OCI-M2 (cell line): ENCODE data around the gene TSPOAP1.
A peak's percentile ranks its signal among the peaks of the same experiment; 100 is the strongest.

Experiments
- DNase-seq: peaks from one replicate; lab custom pipeline; 2025; ENCODE audit not compliant: unreplicated experiment; lab: John Stamatoyannopoulos, UW

Gene TSPOAP1

DNA sequence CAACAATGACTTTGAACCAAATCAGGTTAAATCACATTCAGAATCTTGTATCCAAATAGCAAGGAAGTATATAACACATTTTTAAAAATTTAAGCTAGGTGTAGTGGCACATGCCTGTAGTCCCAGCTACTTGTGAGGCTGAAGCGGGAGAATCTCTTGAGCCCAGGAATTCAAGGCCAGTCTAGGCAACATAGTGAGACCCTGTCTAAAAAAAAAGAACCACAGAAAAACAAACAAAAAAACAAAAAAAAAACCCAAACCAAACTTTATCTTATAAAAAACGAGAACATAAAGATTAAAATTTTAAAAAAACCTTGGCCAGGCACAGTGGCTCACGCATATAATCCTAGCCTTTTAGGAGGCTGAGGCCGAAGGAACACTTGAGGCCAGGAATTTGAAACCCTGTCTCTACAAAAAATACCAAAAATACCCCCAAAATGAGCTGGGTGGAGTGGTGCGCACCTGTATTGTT lies 11.8 kb upstream of the TSPOAP1 start:
- DNase-seq: no peak

DNA sequence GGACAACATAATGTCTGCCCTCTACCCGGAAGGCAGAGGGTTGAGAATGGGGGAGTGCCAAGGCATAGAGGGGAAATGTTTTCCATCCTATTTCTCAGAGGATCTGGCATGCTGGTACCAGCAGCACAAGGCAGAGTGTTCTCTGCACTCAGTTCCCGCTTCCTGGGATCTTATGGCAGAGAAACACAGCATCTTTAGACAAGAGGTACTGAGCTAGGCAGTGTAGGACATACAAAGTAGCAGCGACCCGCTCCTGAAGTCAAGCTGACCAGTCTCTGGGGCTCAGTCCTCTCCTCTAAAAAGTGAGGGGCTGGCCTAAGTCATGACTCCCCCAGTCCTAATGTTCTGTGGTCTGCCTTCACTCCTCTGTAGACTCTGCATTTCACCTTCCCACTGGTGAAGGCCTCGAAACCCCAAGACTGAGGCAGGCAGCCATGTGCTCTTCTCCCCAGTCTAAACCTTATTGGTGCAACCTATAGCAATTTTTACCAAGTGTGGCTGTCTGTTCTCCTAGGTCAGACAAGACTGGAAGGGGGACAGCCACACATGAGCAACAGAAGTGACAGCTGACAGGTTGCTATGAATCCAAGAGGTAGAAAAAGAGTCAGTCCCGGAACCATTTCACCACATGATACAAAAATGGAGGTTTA lies 11.3 kb upstream of the TSPOAP1 start:
- no peak for DNase-seq

DNA sequence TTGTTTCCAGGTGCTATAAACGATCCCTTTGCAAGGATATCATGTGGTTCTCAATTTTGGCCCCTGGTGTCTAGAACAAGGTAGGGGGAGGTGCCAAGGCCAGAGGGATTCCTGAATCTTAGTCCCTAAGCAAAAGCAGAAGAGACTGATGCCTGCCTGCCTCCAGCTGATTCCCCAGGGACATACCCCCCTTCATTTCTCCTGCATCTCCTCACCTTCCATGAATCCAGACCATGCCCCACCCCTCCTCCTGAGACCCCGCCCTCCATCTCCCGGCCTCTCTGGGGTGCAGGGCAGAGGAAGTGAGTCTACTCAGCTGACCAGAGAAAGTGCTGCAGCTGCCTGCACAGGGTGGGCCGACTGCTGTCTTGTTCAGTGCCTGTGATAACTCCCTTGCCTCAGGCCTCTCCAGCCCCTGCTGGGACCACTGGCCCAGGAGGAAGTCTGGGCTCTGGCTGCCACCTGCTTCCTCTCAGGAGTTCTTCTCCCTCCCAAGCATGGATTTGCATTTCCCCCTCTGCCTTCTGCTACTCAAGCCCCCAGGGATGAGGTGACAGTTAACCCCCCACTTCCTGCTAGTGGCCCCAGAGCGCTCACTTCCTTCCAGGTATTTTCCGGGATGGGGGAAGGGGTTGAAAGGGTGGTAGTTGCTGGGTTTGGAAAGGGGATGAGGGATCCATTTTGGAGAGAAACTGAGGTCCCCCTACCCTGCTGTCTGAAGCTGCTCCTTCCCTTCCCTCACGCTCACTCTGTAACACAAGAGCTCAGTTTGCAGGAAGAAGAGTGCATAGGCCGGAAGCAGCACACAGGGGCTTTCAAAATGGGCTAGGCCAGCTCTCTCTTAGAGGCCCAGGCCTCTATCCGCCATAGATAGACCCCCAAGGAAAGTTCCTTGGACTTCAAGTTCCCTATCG lies 10.5 kb upstream of the TSPOAP1 start:
- peak; percentile 64 for DNase-seq

DNA sequence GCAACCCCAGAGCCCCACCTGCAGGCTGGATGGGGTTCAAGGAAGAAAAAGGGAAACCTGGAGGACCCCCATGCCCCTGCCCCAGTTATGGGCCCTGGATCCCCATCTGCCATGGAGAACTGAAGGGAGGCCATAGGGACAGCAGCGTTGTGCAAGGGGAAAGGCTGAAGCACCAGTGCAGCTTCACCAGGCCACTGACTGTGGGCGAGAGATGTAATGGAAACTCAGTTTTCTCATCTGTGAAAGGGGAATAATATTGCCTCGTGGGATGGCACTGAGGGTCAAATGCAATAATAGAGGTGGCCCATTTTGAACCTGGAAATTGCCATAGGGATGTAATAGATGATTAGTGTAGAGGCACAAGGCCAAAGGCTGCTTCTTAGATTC lies 9.9 kb upstream of the TSPOAP1 start:
- no peak for DNase-seq

DNA sequence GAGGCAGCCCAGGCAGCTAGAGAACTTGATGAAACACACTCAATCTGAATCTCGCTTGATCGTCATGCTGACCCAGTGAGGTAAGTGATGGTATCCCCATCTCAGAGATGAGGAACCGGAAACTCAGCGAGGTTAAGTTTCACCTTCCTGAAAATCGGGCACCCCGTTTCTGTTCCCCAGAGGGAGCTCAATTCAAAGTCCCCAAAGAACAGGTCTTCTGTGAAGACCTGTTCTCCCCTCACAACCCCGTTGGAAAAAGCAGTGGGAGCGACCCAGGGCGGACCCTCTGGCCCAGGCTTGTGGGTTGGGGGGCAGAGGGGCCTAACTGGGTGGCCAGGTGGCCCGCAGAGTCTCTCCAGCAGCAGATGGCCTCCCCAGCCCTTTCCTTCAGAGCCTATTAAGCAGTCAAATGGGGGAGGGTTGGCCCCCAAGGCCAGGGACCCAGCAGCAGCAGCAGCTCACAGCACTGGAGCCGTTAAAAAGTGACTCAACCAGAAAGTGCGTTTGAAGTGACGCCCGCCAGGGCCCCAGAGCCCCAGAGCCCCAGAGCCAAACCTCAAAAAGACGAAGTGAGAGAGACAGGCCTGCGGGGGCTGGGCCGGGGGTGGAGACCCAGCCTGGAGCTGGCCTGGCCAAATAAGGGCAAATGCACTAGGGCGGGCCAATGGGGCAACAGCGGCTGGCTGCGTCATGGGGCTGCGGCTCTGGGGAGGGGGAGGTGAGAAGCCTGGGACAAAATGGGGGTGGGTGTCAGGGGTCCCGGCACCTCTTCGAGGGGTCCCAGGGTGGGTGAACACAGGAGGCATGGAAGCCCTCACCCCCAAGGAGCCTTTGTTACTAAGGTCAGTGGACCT lies 9.2 kb upstream of the TSPOAP1 start:
- DNase-seq: no peak

DNA sequence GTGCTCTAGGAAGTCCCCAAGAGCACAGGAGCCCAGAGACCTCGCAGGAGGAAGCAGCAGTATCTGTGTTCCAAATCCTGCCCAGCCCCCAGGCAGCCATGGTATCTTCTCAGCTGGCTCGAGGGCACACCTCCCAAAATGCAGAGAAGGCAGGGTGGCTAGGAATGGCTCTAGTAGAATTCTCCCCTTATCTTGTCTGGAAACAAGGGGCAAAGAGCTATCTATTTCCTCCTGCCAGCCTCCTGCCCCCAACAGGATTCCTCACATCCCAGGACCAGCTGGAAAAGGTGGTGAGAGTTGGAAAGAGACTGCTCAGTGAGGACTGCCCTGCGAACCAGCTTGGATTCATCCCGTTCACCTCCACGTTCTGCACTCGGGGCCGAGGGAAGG lies 8.6 kb upstream of the TSPOAP1 start:
- no peak for DNase-seq

DNA sequence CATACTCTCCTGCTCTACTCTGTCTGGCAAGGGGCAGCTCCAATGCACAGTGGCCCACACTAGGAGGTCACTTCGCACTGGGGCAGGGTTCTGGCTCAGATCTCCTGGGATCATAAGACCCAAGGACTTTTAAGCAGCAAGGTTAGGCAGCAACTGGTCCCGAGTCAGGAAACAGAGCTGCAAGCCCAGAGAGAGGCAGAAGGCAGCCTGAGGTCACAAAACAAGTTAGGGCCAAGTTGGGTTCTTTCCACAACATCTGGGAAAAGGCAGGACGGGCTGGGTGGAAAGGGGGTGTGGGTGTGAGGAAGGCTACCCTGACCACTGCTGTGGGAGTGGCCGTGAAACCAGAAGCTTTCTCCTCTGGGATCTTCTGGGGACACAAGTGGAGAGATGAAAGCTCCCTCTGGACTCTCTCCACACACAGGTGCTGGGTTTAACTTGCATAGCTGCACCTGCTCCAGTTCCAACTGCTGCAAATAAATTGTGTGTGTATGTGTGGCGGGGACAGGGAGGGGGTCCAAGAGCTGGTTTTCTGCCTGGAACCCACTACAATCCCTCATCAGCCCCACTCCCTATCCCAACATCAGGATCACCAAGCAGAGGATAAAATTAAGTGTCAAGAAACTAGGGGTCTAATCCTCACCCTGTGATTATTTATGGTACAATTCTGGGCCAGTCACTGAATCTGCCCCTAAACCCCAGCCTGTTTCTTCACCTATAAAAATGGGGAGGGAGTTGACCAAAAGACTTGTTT lies 8.0 kb upstream of the TSPOAP1 start:
- DNase-seq: no peak

DNA sequence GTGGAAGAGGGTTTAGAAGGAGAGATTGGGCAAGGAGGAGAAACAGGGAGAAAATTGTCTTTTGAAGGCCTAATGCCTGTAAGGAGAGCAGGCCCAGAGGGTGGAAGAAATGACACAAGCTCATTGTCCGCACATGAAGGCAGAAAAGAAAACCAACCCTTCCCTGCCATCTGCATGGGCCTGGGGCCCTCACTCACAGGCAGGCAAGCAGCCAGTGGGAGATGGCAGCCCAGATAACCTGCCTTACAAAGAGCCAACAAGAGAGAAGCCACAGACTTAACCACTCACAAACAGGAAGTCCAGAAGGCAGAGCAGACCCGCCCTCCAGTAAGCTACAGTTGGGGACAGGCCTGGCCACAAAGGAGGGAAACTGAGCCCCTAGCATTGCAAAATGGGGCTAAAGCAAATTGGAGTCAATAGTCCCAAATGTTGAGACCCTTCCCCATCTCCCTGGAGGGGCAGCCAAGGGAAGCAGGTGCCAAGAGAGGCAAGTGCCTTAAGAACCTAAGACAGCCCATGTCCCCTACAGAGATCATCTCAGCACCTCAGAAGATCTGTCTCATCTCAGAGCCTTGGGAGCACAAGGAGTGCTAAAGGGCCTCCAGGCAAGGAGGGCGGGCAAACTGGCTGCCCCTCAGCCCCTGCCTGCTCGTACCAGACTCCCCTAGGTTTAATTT lies 7.3 kb upstream of the TSPOAP1 start:
- DNase-seq: peak; percentile 57

DNA sequence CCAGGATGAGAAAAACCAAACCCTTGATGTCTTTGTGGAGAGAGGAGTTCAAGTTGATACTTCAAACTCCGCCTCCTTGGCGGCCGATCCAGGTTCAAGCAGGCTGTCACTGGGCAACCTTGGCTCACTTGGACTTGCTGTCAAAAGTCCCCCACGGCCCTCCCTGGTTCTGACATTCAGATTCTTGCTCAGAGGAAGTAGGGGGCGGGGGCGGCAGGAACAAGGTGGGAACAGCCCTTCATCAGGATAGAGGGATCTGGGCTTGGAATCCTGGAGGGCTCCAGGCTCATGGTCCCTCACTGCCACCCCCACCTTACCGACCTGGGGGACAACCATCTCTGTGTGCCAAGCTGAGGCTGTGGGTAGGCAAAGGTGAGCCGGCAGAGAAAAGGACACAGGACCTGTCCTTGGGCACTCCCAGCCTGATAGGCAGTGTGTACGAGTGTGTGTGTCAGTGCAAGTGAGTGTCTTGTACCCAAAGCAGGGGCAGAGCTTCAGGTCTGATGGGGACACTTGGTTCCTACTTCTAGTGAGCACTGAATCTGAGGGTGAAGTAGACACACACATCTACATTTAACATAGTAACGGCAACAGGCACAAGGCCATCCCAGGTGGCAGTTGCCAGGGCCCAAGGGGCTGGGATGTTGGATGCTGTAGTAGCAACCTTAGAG lies 6.6 kb upstream of the TSPOAP1 start:
- DNase-seq: no peak

- no peak for DNase-seq
These were observed 6.1 kb upstream of the TSPOAP1 start for GRCh38 chr17:58334661-58335060.

DNA sequence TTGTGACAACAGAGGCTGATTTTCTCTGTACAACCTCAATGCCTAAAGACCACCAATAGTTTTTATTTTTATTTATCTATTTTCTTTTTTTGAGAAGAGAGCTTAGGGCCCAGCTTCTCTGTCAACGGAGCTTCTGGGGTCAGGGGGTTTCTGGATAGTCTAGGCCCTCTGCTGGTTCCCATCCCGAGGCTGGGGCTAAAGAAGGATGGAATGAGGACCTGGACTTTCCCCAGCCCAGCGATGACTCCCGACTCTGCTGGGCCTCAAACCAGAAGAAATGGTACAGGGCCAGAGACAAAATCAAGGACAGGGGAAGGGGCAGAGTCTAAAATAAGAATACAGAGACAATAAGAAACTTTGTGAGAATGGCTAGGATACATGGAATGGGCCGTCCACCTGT lies 5.7 kb upstream of the TSPOAP1 start:
- DNase-seq: no peak

DNA sequence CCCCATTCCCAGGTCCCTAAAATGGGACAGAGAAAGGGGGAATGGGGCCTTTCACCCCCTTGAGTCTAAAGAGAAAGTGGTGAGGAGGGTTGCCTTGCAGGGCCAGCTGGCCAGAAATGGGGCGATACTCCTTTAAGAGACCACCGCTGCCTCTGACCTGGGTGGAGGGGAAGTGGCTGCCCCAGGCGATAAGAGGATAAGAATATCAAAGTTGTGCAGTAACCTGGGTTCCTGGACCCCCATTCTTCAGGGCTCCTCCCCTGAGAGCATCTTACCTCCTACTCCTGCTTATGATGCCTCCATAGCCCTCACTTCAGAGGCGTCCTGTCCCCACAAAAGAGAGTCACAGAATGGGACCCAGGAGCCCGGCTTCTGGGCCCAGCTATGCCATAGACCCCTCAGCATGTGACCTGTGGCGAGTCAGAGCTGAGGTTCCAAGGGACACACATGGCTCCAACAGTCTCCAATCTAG lies 5.2 kb upstream of the TSPOAP1 start:
- DNase-seq: peak; percentile 70

- DNase-seq: no peak
These were observed 4.5 kb upstream of the TSPOAP1 start for GRCh38 chr17:58332778-58333735.

DNA sequence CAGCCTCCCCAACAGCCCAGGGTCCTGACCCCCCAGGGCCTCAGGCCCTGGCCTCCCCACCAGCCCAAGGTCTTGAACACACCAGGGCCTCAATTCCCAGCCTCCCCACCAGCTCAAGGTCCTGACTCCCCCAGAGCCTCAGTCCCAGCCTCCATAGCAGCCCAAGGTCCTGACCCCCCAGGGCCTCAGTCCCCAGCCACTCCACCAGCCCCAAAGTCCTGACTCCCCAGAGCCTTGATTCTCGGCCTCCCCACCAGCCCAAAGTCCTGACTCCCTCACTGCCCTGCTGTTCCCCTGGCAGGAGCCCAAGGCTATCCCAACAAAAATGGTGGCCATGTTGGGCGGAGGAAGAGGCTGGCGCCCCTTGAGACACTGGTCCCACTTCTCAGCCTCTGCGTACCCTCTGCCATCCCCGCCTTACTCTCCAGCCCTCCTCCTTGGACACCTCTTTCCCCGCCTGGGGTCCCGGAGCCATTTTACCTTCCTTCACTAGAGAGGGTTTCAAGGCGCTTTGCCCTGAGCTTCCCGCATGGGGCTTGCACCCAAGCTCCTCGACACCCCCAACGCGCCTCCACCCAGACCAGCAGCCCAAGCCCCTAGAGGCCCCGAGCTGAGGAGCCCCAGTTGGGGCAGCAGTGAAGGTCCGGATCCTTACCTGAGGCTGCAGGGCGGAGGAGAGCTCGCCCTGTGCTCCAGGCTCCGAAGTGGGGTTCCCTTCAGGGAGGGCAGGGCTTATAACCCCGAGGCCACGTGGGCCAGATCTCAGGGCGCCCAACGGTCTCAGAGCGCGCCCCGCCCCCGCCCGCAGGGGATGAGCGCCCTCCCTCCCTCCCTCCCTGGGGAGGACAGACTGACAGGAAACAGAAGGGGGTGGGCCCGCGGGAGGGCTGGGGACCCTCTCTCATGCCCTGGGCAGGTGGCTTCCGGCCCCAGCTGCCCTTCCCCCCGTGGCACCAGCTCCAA lies 3.5 kb upstream of the TSPOAP1 start:
- peak; percentile 71 for DNase-seq

DNA sequence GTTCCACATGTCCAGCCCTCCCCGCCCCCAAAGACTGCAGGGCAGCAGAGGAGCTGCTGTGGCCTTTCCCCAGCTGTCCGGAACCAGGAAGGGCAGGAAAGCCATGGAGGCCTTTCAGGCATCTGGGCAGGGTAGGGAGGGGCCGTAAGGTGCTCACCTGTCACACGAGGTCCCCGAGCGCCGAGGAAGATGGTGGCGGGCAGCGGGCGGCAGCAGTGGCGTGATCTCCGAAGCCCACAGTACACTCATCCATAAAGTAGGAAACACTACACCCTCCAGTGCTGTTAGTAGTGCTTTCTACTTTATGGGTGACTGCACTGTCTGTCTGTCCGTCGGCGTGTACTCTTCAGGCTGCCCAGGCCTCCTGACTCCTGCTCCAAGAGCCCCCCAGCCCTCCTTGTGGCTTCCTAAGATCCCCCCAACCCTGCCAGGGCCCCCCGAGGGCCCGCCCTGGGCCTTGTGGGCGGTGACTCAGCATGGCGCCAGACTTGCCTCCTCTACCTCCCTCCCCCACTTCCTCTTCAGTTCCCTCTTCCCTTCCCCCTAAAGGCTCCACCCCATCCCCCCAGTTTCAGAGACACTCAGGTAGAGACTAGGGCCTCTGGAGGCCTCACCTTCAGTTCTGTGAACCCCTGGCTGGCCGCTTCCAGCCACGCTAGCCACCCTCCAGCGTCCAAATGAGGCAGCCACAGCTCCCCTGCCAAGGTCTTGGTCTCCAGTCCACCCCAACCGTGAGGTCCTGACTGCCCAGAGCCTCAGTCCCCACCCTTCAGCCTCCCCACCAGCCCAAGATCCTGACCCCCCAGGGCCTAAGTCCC lies 2.6 kb upstream of the TSPOAP1 start:
- no peak for DNase-seq

GRCh38 chr17:58330538-58330996 lies 2.0 kb upstream of the TSPOAP1 start:
- no peak for DNase-seq
